GM19238 (cell line): ENCODE results near the gene C19orf12.
"Not testable (repeated sequence)": the region's sequence is repeated elsewhere in the genome, so short reads cannot be mapped to it uniquely, and the experiment has no call there.

Source experiments
- DNase-seq: peaks from one replicate; pipeline ENCODE4 v3.0.0; 2011; ENCODE audit warnings: low spot score; ENCODE audit not compliant: insufficient read length

C19orf12 gene

DNA sequence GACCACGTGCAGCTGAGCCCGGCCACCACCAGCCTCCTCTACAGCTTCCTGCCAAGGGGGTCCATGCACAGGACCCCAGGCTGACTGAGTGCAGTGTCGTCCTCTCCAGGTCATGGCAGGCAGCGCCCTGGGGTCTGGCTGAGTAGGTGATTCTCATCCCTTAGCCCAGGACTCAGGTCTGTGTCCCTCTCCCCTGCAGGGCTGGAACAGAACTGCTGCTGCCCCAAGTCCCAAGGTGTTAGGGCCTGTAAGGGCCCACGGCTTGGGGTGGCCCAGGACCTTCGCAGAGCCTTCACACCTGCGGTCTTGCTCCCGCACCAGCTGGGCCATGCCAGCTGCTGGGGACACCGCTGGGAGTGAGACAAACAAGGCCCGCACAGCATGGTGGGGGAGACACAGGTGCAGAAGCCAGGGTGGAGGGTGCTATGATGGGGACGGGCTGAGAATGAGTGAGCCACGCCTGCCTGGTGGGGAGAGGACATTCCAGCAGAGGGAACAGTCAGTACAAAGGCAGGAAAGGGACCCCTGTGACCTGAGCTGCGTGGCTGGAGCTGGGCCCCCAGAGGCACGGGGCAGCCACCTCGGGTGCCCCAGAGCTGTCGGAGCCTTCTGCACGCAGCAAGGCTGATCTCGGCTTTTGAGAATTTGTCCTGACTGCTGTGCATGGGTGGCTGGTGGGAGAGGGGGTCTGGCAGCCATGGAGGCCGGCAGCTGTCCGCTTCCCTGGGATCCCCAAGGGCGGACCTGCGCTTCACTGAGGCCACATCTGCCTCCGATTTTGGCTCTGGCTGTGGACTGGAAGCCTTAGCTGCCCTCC lies 37.9 kb downstream of the C19orf12 start:
- no peak for DNase-seq

DNA sequence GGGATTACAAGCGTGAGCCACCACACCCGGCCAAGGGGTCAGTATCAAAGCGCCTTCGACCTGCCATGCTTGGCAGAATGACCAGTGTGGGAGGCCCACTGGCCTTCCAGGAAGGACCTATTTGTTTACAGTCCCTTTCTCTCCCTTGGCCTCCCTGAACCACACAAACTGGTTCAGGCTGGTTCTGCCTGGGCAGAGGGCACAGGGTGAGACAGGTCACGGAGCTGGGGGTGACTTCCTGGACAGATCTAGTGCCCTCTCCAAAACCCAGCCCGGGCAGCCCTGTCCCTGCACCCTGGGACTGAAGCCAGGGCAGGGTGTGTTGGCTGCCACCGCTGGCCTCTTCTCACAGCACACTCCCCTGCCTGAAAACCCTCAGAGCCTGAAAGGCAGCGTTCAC lies 38.5 kb downstream of the C19orf12 start:
- DNase-seq, result no peak

DNA sequence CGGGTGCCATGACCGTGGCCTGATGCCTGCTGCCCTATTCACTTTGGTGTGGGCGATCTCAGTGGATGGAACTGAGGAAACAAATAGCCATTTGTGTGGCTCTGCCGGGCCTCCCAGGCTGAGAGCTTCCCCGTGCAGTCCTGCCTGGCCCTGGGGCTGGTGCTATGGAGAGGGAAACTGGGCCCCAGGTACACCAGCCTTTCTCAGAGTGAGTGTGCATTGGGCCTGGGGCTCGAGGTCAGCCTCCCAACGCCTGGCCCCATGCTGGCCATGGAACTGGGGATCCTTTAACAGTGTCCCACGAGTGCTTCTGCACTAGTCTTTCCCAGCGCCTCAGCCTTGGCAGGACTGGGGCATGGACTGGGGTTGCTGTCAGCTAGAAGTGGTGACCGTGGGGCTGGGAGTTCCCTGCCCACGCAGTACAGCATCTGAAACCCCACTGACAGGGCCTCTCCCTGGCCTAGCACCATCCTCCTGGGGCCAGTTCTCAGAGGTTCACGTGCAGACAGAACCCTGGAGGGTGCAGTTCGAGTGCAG lies 39.3 kb downstream of the C19orf12 start:
- DNase-seq, result no peak

DNA sequence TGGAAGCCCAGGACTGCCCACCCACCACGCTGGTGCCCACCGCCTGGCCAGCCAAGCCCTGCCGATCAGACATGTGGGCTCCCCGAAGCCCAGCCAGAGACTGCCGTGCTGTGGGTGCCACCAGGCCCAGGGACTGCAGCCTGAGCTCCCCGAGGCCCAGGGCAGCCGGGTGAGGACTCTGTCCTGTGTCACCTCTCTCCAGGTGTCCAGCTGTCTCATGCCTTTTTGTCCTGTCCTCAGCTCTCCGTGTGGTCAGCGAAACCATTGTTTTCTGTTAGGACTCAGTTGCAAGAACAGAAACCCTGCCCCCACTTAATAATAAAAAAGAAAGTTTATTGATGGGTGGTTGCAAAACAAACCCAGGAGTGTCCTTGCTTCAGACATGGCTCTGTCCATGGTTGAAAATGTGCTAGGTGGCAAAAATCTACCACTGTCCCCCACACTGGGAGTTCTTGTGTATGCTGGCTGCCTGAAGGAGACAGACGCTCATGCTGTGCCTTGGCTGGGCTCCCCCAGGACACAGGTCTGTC lies 39.9 kb downstream of the C19orf12 start:
- no peak for DNase-seq

DNA sequence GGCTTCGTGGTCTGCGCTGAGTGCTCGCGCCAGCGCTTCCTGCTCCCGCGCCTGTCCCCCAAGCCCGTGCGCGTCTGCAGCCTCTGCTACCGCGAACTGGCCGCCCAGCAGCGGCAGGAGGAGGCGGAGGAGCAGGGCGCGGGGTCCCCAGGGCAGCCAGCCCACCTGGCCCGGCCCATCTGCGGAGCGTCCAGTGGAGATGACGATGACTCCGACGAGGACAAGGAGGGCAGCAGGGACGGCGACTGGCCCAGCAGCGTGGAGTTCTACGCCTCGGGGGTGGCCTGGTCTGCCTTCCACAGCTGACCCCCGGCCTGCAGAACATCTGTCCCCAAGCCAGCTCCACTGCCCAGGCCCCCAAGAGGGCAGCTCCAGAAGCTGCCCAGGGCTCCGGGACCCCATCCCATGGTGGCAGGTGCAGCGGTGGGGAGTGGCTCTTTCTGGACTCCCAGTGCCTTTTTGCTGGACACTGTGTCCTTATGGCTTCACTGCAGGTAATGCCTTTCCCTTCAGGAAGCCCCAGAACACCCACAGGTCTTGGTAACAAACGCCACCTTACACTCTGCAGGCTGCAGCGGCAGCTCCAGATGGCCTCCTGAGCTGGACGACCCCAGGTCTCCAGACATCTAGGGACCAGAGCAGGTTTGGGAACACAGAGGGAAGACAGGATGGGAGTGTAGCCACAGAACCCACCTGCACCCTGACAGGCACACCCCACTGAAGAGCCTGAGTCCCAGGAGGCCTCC lies 40.5 kb downstream of the C19orf12 start:
- DNase-seq, result no peak

DNA sequence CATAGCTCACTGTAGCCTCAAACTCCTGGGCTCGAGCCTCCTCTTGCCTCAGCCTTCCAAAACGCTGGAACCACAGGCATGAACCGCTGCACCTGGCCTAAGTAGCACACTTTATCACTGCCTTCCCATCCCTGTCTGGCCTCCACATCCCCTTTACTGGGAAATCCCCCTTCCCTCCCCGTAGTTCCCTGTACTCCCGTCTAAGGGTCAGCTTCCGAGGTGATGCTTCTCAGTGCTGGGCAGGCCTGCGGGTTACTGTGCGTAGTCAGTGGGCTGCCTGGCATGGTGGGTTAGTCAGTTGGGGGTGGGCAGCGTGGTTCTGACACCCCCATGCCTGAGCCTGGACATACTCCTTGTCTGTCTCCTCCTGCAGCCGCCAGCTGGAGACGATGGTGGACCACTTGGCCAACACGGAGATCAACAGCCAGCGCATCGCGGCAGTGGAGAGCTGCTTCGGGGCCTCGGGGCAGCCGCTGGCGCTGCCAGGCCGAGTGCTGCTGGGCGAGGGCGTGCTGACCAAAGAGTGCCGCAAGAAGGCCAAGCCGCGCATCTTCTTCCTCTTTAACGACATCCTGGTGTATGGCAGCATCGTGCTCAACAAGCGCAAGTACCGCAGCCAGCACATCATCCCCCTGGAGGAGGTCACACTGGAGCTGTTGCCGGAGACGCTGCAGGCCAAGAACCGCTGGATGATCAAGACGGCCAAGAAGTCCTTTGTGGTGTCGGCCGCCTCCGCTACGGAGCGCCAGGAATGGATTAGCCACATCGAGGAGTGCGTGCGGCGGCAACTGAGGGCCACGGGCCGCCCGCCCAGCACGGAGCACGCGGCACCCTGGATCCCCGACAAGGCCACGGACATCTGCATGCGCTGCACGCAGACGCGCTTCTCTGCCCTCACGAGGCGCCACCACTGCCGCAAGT lies 41.4 kb downstream of the C19orf12 start:
- no peak for DNase-seq

DNA sequence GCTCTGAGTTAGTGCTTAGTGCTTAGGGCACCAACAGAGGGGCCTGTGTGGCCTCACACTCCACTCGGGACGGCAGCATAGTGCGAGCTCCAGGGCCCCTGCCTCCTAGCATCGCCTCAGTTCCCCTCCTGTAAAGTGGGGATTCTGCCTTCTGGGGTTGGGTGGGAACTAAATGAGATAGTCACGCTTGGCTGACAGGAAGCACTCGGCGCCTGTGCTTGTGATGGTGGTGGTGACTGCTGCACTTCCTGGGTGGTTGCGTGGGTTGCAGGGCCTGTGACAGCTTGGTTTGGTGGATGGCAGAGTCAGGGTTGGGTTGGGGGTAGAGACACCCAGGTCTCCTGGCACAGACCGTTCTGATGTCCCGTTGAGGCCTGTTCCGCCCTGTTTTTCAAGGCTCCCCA lies 42.1 kb downstream of the C19orf12 start:
- DNase-seq, result peak; percentile 59

DNA sequence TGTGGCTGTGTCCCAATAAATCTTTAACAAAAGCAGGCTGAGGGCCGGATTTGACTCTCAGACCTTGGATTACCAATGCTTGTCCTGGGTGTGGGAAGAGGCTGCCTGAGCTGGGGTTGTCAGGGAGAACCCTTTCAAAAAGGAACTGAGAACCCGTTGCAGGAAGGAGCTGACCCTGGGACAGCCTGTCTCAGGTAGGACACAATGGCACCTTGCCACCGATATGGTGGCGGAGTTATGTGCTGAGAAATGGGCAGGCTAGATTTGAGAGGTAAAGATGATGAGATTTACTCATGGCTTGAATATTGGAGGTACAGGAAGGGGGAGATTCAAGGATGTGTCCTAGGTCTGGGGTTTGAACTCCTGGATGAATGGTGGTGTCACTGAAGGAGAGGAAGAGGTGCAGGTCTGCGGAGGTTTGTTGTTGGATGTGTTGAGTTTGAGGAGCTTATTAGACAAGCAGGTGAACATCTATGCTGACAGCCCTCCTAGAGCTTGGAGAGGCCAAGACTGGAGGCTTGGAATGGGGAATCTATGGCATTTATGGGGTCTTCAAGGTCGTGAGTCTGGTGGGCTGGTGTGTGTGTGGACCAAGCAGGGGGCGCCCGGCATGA lies 42.6 kb downstream of the C19orf12 start:
- DNase-seq, result no peak

DNA sequence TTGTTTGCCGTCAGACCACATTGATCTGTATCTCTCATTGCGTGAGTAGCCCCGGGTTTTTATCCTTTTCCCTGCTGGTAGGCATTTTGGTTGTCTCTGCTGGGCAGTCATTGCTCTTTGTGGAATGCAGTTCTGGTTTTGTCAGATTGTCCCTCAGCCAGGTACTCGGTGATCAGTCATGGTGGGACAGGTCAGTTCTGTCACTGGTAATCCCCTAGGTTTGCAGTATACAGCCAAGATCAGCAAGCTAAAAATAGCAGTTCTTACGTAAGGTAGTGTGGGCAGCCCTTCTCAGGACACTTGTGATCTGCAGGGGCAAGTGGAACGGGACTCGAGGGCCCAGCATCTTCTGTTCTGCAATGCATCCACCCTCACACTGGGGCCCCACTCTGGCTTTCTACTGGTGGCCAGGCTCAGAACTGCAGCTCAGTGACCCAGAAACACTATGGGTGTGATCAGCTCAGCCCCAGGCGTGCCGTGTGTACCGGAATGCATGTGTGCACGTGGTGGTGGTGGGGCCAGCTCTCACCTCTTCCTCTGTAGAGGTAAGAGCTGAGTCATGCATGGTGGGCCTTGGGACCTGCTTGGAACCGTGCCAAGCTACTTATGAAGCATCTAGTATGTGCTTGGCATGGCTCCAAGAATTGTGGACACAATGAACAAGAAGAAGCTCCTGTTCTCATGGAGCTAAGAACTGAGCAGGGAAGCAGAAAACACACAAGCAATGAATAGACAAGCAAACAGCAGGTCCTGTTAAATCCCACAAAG lies 43.5 kb downstream of the C19orf12 start:
- peak; percentile 79 for DNase-seq

DNA sequence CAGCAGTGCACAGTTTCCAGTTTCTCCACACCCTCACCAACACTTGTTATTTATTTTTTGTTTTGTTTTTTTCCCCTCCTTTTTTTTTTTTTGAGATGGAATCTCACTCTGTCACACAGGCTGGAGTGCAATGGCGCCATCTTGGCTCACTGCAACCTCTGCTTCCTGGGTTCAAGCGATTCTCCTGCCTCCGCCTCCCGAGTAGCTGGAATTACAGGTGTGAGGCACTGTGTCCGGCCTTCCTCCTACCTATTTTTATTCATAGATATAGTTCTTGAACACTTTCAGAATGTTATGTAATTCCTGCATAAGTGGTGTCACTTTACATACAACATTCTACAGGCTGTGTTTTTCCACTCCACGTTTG lies 44.1 kb downstream of the C19orf12 start:
- not testable (repeated sequence) for DNase-seq

DNA sequence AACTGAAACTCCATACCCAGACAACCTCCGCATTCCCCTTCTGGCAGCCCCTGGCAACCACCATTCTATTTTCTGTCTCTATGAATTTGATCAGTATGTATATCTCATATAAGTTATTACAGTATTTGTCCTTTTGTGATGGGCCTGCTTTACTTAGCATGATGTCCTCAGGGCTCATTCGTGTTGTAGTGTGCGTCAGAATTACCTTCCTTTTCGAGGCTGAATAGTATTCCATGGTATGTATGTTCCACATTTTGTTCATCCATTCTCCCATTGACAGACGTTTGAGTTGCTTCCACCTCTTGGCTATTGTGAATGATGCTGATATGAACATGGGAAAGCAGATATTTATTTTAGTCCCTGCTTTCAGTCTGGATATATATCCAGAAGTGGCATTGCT lies 44.8 kb downstream of the C19orf12 start:
- DNase-seq, result no peak

DNA sequence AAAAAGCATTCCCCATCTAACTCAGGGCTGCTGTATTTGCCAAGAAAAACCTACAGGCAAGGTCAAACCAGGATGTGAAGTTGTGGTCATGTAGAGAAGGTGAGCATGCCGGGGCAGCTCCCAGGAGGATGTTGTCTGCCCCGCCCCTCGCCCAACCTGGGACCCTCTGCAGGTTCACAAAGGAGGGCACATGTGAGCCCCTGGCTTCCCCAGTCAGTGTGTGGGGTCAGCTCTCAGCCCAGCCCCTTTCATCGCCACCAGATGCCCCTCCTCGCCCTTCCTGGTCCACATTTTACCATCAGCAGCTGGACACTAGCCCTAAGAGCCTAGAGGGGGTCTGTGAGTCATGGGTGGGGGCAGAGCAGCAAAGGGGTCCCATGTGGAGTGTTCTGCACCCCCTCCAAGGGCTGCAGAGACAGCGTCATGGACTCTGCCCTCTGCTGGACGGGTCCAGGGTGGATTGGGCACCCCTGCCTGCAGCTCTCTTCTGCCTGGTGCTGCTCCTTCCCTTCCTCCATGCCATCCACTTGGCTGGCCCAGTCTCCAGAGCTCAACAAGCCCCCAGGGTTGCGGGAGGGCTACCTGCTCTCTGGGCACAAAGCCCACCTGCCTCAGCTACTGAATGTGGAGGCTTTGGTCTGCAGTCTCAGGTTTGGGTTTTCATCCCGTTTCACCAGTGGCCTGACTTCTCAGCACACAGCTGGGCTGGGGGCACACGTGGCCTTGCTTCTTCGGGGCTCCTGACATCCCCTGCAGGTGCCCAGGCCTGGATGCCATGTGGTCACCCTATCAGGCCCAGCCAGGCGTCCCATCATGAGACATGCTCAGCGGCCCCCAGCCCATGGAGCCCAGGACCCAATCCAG lies 46.1 kb downstream of the C19orf12 start:
- DNase-seq, result no peak

DNA sequence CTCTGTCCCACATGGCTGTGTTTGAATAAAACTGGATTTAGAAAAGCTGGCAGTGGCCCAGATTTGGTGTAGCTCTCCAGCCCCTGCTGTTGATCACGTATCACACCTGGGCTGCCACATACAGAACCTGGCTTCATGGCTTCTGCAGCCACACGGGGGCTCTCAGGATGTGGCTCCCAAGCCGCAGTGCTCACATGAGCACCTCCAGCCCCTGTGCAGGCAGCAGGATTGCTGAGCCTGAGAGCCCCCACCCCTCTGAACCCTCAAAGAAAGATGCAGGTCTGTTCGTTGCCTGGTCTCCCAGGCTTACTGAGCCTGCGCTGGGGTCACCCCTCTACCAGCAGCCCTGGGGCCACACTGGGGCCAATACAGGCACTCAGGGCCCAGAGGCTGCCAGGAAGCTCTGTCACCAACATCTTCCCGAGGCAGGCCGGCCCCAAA lies 47.1 kb downstream of the C19orf12 start:
- DNase-seq, result no peak

DNA sequence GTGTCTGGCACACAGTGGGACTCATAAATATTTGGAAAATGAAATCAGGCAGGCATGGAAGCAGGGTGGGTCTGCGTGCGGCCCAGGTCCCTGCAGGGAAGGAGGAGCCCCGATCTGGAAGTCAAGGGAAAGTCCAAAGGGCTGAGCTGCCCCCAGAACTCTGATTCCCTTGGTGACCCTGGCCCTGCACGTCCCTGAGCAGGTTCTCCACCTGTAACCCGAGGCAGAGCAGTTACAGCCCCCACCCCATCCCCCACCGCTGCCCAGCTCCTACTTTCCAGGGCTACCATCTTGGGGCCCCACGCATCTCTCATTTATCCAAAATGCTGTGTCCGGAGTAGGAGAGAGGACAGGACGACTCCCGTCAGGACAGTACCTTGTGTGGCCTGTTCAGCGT lies 47.7 kb downstream of the C19orf12 start:
- DNase-seq, result no peak

DNA sequence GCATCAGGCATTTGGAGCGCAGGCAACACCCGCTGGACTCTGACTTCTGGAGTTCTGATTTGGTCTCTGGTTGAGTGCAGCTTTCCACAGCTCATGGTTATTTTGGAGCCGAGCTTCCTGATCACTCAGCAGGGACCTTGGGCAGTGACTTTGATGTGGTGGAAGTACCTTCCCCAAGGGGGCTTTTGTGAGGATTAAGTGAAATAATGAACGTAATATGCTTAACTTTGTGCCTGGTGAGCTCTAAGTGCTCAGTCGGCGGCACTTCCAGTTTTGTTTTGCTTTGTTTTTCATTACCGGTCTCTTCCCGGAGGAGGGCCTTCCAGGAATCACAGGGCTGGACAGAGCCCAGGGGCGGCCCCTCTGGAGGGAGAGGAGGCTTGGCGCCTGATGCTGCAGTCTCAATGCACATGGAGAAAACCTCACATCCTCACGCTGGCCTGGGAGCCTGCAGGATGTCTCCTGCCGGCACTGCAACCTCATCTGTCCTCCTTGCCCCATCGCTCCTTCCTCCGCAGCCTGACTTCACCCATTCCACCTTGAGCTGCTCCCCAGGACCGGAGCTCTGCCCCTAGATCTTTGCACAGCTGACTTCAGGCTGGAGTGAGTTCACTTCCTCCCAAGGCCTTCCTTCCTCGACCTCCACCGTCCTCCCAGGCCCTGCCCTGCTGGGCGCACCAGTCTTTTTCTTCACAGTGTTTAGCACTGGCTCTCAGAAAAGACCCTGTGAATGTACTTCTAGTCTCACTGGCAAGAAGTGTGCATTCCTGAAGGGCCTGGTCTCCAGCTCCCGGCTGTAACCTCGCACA lies 48.3 kb downstream of the C19orf12 start:
- no peak for DNase-seq

DNA sequence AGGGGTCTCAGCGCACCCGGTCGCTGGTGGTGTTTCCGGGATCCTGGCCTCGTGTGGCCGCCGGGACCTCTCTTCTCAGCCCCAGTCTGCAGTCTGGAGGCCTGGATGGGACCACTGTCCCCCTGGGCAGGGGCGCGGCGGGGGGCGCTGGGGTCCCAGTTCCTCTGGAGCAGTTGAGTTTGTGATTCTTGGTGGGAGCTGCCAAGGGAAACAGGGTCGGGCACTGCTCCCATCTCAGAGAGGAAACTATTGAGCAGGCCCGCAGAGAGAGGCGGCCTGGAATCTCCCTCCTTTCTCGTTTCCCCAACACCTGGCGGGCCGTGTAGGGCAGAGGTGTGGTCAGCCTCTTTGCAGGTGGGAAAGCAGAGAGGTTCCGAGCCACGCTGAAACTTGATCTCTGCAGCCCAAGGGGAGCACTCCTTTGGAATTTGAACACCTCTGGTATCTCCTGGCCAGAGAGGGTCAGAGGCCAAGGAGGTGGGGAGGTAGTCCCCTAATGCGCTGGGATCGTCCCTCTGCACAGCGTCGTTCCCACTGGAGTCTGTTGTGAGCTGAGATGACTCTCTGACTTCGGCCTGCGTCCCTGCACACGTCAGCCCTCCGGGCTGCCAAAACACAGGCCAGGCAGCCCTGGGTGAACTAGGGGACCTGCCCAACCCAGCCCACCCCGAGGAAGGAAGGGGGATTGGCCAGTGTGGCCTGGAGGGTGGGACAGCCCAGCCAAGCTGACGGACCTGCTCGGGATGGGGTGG lies 49.1 kb downstream of the C19orf12 start:
- no peak for DNase-seq

DNA sequence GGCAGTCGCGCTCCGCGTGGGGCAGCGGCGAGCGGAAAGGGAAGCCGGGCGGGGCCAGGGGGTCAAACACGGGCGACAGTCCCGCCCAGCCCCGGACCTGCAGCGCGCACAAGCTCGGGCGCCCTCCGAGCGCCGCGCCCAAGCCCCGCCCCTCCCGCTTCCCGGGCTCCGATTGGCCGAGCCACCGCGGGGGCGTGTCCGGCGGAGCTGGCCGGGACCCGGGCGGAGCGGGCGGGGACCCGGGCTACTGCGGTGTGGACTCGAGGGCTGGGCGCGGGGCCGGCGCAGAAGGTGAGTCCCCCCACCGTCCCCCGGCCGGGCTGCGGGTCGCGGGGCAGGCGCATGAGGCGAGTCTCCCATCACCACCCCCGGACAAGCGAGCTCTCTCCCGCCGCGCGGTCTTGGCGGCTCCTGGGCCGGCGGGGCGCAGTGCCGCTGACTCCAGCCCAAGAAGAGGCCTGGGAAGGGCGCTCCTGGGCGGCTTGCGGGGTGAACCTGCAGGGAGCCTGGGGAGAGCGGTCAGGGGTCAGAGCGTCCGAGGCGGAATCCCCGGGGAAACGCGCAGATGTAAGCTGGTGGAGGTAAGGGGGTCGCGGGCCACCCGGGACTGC lies 49.7 kb downstream of the C19orf12 start, which contains the start of gene PLEKHF1:
TSS of gene PLEKHF1 (plus strand) at position 247 of the 611 bp plus-strand sequence. CDS start 8,379 bp downstream, outside the sequence.
- DNase-seq, result peak; percentile 93
